Stimulated activated naive CD4-positive, alpha-beta T cell (primary cell): ENCODE data around the gene NNAT.

Experiments
- DNase-seq, 6 experiments: peaks; one replicate each; lab custom pipeline; 2025; lab: John Stamatoyannopoulos, UW

Gene NNAT

DNA sequence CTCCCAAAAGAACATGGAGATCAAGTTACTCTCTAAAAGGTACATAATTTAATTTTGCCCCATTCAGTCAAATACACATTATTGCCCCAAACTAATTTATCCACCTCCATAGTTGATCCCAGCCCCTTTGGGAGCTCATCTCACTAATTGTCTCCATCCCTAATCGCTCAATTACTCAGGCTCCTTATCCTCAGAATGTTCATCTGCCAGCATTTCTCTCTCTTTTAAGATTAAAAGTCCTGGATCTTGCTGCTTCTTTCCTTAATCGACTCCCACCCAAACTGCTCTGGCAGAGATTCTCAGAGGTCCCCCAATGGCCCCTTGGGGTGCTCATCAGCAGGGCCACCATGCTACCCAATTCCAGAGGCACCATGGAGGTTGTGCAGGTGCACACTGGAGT lies 18.4 kb upstream of the NNAT start:
- no peak for DNase-seq

DNA sequence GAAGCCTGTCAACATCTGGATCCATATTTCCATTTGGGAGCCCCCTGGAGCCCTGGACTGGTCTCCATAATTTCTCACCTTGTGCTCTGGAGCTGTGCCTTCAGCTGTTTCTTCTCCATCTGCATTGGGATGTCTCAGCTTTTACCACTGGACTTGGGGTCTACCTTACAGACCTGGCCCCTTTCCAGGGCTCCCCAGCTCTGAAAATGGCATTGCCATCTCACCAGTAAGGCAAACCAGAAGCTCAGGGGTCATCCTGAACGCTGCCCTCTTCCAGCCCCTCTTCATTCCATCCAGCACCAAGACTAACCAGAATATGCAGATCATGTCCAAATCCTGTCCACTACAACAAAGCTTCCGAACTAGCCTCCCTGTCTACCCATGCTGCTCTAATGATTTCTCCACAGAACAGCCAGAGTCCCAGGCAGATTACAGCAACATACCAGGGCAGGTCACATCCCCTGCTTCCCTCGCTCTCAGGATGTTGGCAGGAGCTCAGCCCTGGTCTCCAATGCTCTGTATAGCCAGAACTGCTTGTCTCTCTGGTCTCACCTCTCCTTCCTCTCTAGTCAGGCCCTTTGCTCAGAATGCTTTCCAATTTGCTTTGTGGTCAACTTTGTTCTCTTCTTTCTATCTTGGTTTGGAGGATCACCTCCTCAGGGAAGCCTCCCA lies 17.7 kb upstream of the NNAT start:
- no peak for DNase-seq

DNA sequence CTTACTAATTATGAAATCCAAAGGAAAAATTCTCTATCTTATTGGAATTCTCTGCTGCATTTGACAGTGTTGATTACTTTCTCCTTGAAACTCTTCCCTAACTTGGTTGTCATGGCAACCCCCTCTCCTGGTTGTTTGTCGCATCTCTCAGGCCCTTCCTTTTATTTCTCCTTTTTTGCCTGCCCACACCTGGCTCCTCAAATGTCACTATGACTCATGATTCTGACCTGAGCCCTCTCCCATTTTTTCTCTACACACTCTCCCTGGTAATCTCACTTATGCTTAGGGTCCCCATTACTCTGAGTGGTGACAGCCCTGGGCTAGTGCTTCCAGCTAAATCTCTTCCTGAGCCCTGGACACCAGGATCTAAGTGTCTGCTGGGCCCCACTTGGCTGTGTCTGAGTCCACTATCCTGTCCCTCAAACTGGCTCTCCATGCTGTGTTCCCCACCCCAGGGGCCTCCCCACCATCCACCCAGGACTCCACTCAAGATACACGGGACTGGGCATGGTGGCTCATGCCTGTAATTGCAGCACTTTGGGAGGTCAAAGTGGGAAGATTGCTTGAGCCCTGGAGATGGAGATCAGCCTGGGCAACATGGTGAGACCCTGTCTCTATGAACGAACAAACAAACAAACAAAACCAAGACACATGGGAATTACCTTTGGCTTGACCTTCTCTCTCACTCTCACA lies 16.5 kb upstream of the NNAT start:
- DNase-seq: no peak

DNA sequence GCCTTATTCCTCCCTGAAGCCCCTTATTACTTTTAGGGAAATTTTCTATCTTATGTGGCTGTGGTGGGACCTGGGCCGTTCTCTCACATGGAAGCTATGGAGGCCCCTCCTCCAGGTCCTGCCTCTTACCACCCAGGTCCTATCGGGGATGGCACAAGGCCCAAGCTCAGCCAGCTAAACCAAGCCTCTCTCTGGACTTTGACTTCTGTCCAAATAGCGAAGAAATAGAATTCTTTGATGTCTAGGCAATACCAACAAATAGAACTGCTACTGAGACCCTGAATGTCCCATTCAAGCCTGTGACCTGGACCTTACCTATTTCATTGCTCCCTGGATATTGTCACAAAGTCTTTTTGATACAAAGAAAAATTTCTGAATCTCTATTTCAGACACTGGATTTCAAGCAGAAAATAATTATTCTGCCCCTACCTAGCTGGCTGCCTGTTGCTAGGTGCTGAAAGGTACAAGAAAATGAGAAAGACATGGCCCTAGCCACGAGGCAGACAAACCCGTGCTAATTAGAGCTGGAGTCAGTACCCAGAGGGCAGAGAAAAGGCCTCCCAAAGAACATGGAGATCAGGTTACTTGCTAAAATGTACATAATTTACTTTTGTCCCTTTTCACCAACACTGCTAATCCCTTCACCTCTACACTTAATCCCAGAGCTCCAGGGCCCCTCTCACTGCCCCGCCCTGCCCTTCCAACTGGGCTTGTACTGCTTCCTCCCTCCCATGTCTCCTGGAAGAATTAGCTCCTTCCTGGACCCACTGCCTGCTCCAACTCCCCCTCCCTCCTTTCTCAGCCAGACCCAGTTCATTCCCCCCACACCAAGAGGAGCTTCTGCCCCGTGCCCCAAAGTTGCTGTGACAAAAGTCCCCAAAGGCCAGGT lies 15.5 kb upstream of the NNAT start:
- no peak for DNase-seq

DNA sequence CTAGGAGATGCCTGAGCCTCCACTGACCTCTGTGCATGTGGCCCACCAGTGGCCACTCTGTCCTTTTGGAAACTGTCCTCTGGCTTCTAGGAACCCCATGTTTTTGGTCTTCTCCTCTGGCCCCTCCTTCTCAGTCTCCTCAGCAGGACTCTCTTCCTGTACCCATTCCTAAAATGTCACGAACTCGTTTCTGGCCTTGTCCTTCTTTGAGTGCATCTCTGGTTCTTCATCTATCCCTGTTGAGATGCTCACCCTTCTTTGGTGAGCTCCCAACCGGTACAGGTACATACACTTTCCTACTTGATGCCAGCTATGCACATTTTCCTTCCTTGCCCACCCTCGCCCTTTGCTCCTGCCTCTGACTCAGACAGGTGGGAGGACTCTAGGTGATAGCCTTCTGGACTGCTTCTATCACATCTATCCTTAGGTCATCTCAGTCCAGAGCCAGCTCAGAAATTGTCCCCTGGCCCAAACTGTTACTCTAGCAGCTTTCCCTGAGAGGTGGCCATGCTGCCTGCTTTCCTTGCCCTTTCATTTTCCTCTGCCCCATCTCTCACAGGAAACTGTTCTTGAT lies 14.8 kb upstream of the NNAT start:
- no peak for DNase-seq

DNA sequence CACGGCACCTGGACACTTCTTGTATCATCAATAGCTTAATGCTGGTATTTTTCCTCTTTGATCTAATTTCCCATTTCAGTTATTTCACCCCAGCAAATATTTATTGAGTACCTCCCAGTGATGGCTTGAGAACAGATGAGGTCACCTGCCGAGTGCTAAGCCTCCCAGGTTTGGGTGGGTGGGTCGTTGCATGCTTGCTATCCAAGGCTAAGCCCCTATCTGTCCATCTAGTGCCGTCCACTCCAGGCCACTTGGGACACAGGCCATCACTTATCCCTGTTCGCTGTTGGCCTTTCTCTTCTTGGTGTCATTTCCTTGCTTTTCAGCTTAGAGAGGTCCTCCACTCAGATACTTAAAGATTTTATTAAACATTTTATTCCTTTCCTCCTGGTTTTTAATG lies 10.8 kb upstream of the NNAT start:
- no peak for DNase-seq

DNA sequence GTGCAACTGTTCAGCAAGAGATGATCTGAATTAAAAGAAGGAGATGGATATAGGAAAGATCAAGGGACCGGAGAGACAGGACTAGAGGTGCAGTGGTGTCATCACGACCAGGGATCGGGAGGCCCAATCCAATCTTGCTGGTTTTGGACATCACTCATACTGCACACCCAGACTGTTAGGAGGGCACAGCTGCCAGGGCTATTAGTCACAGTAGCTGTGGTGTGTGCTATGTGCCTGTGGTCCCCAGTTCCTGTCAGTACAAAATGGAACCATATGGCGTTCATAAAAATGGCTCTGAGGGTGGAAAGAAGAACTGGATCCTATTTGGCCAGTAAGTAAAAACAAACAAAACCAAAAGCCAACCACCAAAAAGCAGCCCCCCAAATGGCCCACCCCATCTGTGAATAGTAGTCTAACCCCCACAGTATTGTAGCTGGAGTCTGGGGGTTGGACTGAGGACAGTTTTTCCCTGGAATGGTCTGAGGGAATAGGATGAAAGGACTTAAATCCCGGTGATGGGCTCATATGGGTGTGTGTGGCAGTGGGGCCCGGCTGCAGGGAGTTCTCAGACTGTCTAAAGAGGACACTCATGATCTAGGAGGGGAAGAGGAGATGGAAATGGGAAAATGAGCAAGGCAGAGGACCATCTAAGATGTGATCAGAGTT lies 9.3 kb upstream of the NNAT start:
- no peak for DNase-seq

DNA sequence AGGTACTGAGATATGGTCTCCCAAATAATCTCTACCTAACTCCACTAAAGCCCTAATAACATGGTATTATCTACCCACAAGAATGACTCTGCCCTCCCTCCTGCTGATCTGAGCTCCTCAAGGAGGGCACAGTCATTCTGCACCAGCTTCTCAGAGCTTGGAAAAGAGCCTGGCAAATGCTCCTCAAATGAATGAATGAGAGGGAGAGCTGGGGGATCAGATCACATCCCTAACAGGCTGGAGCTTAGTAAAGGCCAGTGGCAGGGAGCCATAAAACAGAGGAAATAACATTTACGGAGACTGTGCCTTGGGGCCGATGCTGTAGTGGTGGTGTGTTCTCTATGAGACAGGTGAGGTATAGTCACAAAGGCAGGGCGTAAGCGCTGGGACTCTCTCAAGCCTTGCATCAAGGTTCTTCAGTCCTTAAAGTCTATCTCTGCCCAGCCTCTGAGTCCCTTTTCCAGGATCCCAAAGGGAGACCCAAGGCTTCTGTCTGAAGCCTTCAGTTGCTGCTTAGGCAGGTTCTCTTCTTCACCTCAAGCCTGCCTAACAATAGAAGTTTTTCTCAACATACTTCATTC lies 7.2 kb upstream of the NNAT start:
- DNase-seq: no peak

DNA sequence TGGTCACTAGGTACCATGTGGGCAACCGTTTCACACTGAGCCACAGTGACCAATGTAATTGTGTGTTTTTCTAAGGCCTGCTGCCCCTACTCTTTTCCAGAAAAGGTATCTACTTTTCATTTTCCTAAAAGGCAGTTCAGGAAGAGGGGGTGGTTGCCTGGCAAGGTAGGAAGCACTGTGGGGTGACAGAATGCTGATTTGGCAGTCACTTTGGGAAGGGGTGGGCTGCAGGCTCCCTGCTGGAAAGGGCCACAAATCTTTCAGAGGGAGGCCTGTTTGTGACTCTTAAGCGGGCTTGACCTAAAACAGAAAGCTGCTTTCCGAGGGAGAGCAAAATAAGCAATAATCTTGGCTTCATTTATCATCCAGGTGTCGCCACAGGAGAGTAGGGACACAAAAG lies 5.2 kb upstream of the NNAT start:
- no peak for DNase-seq

DNA sequence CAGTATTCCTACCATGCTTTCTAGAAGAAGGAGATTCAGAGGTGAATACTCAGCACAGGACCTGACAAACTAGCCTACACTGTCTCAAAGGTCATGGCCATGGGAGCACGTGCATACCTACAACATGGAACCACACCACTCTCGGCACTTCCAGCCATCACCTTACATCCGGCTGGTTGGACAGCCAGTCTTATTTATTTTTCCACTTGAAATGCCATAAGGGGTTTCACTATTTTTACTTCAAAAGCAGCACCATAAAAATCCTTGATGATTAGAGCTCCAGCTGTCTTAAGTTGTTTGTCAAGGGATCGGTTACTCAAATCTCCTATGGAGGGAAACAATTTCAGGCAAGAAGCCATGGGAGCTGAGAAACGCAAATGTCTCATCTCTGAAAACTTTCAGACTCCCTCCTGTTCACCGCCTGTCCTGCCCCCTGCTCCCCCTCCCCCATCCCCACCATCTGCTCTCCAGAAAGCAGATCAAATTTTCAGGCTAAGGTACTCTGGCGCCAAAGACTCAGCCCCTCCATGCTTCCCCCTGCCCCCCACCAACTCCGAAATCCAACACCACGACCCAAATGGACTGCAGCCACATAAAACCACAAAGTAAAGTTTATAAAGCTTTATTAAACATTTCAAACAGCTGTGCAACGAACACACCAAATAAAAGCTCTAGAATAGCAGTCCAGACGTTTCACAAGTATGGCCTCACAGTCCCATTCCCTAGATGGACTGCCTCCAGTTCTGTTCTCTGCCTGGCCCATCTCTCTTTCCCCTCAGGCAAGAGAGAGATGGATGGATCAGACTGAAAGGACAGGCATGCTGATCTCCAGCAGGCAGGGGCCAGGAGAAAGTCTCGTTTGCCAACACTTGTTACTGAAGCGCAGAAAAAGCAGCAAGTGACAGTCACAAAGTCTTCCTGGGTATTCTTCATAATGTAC lies 4.0 kb upstream of the NNAT start:
- no peak for DNase-seq

DNA sequence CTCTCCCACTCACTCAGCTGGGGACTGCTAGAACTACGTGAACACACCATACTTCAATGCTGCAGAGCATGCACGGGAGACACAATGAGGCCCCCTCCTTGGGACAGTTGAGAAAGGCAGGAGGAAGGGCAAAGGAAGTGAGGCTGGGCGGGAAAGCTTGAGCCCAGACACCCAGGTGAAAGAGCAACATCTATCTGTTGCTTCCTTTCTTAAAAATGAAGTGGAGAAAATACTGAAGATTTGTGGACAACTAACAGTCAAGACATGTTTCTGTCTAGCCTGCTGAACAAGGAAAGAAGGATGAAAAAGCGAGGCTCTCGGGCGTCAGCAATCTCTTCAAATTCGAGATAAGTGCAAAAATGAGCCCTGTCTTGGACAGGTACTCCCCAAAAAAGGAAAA lies 3.0 kb upstream of the NNAT start:
- DNase-seq: no peak

DNA sequence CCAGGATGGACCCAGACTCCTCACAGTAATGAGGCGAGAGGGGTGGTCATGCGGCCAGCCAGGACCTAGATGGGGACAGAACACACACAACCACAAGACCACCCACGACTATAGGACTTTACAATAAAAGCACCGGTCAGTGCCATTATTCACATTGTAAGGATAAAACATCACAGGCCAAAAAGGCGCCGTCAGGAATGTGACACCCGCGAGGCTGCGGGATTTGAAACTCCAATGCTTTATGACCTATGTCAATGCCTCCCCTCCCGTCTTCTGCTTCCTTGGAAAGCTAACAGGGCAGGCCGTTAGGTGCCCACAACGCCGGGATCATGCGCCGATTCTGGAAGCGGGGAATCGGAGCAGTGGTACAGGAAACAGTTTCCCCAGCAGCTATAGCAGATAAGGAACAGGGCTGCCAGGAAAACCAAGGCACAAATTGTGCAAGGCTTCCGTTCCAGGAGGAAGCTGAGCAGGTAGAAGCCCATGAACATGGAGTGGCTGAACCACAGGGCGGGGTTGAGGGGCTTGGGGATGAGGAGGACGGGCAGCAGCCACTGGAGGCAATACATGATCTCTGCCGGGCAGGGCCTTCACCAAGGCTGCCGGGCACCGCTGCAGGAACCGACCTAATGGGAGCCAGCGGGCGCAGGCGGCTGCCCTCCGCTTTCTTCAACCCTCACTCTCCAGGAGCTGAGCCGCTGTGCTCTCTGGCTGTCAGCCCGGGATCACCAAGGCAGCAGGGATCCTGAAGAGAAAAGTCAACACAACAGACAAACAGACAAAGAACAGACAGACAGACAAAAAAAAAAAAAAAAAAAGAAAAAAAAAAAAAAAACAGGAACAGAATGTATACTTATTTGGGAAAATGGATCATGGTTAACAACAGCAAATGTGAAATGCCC lies 2.2 kb upstream of the NNAT start:
- no peak for DNase-seq

DNA sequence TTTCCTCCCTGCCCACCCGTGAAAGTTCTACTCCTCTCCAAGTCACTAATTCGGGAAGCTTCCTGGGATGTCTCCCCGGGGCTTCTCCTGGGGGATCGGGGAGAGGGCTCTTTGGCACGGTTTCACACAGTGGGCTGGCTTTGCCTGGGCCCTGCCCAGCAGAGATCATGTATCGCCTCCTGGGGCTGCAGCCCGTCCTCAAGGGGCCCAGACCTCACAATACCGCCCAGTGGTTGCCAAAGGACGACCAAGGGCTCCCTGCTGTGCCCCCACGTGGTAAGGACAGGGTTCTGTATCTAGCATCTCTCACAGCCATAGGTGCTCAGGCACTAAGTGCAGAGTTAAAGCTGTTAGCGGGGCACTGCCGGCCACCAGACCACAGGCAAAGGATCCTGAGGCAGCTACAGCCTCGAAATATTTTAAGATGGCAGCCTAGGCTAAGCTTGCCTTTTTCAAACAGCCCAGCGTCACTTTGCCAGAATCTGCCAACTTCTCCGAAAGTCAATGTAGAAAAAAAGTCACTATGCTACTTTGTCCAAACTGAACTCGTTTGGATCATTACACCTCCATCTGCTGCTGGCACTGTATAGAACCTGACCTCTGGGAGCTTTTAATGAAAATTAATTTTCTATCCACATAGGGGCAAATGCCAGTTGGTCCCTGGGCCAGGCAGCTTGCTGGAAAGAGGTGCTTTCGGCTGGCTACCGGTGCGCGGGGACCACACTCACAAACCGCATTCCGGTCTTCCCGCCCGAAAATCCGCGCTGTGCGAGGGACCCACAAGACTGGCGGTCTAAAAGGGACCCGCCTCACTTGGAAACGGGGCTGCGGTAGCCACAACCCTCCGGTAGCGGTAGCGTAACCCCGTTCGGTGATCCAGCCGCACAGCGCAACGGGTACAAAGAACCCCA lies 1.3 kb upstream of the NNAT start:
- no peak for DNase-seq

DNA sequence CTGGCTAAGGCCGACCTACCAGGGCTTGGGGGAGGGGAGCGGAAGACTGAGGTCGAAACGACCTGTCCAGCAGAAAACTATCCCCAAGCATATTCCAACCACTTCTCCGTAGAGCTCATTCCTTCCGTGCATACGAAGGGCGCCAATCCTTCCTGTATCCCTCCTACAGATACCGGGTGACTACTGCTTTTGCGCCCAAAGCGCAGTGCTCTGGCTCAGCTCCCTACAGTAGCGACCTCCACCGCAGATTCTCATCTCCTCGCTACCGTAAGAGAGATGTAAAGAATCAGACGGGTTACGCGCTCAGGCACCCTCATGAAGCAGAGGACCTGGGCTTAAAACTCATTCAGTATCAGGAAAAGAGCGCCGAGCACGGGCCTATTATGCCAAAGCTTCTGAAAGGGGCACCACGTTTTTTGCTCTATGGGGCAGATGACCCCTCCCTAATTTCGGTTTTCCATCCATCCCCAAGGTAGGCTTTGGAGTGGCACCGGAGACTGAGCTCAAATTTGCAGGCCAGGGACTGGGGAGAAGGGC lies 563 bp upstream of the NNAT start:
- no peak for DNase-seq

DNA sequence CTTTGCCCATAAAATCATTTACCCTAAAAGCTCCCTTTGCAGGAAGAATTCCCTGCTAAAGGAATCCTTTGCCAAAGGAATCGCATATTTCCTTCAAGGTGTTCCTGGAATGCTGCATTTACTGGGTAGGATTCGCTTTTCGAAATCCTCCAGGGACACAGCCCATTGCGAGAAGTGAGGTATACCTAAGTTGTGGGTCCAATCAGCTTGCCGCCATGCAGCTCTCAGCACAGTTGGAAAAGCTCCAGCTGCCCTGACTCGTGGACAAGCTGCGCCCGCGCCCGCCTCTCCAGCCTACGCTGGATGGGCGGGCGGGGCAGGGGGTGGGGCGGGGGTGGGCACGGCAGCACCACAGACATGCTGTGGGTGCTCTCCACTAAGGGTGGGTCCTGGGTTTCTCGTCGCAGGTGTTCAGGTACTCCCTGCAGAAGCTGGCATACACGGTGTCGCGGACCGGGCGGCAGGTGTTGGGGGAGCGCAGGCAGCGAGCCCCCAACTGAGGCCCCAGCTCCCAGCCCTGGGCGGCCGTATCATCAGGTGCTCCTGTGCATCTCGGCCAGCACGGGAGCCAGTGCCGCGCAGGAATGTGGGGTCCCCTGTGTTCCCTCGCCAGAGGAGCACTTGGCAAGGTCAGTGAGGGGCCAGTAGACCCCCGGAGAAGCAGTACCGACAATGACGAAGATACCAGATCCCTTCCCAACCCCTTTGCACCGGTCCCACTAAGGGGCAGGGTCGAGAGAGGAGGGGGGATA lies 1.4 kb downstream of the NNAT start:
- no peak for DNase-seq

DNA sequence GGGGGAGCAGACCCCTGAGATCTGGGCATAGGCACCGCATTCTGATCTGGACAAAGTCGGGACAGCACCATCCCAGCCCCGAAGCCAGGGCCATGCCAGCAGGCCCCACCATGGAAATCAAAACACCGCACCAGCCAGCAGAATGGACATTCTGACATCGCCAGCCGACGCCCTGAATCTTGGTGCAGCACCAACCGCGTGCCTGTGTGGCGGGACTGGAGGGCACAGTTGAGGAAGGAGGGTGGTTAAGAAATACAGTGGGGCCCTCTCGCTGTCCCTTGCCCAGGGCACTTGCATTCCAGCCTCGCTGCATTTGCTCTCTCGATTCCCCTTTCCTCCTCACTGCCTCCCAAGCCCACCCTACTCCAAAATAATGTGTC lies 2.0 kb downstream of the NNAT start:
- no peak for DNase-seq

DNA sequence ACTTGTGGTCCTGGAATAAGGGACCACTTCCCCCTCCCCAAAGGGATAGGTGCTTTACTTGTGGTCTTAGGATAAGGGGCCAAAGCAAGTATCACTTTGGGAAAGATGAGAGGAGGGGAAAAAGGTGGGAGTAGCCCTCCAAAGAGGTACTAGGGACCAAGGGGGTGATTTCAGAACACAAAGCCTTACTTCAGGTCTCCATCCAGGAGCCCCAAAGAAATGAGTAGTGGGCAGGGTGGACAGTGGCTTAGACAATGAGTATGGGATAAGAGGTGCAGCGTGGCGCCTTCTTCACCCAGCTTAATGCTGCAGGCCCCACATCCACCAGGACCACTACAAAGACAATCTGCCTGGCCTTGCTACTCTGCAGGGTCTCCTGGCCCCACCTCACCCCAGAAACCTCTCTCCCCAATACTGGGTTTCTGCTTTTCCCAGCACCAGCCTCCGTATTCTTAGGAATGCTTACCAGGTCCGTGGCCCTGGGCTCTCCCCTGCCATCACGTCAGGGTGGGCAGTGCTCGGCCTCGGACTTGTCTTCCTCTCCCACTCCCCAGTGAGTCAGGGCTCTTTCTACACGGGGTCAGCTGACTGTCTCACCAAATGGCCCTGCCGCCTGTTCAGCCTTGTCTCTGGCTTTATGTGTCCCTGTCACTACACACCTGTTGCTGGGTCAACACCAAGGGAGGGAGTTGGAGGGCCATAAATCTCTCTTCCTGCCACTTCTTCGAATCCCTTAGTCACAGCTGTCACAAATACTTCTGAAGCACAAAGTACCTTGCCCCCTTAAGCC lies 3.1 kb downstream of the NNAT start:
- no peak for DNase-seq
